ENCODE measurements around the gene HMGN4.

Gene HMGN4

DNA sequence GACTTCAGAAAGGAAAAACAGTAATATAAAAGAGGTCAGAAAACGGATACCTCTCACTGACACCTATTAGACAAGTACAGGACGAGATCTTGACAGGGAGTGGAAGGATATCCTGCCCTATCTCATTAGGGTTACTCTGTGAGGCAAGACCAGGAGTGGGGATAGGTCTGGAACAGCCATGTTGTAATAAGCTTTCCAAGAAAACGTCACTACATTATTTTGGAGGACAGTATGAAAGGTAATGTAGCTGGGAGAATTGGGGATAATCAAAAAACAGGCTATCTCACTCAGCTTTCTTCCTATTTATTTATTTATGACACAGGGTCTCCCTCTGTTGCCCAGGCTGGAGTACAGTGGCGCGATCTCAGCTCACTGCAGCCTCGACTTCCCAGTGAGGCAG, 25.3 kb downstream of the HMGN4 start:
- H3K4me3 ChIP-seq (ENCODE audit: low read depth, low read length) = no peak overlapping the region
- H3K36me3 ChIP-seq (ENCODE audit: insufficient read depth, low read length) = no peaks in the 10 kb centered on the region
- H3K4me1 ChIP-seq (ENCODE audit: control insufficient read depth, insufficient read depth, low read length, unreplicated experiment) = no peaks in the 10 kb centered on the region
- H3K27me3 ChIP-seq (ENCODE audit: insufficient read depth, low read length) = no peaks in the 10 kb centered on the region
- no peaks in the 10 kb centered on the region for H3K79me2 ChIP-seq (ENCODE audit: control insufficient read depth, insufficient read depth, low read length, unreplicated experiment)
- H3K27ac ChIP-seq (ENCODE audit: low read depth, low read length) = no peak overlapping the region
- H2AFZ ChIP-seq (ENCODE audit: low read length, unreplicated experiment) = no peak overlapping the region

DNA sequence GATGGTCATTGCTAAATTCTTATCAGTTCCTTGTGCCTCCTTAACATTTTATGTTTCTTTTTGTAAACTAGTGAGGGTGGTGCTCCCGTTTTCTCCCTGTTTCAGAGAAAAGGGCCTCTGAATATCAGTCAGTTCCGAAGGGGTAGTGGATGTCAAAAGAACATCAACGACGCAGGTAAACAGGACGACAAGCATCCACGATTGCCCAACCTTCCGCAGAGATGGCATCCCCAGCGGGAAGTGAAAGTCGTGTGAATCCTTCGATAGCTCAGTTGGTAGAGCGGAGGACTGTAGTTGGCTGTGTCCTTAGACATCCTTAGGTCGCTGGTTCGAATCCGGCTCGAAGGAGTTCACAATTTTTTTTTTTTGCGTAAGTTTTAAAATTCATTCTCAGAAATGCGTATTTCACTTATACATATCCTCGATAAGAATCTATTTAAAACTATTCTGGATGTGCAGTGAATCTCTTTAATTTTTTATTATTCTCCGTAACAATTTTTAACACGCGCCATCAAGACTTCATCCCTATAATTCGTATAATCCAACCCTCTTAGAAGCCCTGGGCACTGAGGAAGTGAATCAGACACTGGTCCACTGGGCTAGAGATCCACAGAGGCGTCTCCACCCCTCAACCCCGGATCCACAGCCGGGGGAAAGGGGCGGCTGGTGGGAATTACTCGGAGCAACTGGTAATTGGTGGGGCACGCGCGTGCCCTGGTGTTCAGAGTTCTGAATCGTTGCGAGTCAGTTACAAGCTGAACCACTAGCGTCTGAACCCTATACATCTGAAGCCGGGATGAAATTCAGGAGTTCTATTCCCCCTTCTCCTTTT, 30.7 kb downstream of the HMGN4 start:
- Histone ChIP-seq H3K36me3 (ENCODE audit: insufficient read depth, low read length) (no peaks in the 10 kb centered on the region), H3K79me2 (ENCODE audit: control insufficient read depth, insufficient read depth, low read length, unreplicated experiment) (no peaks in the 10 kb centered on the region), H3K27ac (ENCODE audit: low read depth, low read length) (0 out of 2 replicates have a peak overlapping the region, but pooled peaks have one; percentile 28), H2AFZ (ENCODE audit: low read length, unreplicated experiment) (peak overlapping the region; percentile 62), H3K4me1 (ENCODE audit: control insufficient read depth, insufficient read depth, low read length, unreplicated experiment) (no peaks in the 10 kb centered on the region), H3K27me3 (ENCODE audit: insufficient read depth, low read length) (no peaks in the 10 kb centered on the region), H3K4me3 (ENCODE audit: low read depth, low read length) (peak overlapping the region; percentile 88)

DNA sequence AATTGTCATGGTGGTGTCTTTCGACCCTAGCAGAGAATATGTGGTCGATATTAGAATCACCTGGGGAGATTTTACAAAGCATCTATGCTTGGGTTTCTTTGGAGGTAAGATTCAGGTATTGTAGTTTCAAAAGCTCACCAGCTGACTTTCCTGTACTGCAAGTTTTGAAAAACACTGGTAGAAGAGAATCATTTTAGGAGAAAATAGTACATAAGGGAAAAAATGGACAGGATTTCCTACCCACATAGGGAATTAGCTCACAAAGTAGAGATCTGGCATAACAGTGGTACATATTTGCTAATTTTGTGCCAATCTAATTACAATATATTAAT, 31.2 kb downstream of the HMGN4 start:
- peak overlapping the region; percentile 88 for H3K4me3 ChIP-seq (ENCODE audit: low read depth, low read length)
- no peaks in the 10 kb centered on the region for H3K4me1 ChIP-seq (ENCODE audit: control insufficient read depth, insufficient read depth, low read length, unreplicated experiment)
- H3K27ac ChIP-seq (ENCODE audit: low read depth, low read length) = no peak overlapping the region
- H3K36me3 ChIP-seq (ENCODE audit: insufficient read depth, low read length) = no peaks in the 10 kb centered on the region
- H3K79me2 ChIP-seq (ENCODE audit: control insufficient read depth, insufficient read depth, low read length, unreplicated experiment) = no peaks in the 10 kb centered on the region
- H2AFZ ChIP-seq (ENCODE audit: low read length, unreplicated experiment) = peak overlapping the region; percentile 46
- H3K27me3 ChIP-seq (ENCODE audit: insufficient read depth, low read length) = no peaks in the 10 kb centered on the region

DNA sequence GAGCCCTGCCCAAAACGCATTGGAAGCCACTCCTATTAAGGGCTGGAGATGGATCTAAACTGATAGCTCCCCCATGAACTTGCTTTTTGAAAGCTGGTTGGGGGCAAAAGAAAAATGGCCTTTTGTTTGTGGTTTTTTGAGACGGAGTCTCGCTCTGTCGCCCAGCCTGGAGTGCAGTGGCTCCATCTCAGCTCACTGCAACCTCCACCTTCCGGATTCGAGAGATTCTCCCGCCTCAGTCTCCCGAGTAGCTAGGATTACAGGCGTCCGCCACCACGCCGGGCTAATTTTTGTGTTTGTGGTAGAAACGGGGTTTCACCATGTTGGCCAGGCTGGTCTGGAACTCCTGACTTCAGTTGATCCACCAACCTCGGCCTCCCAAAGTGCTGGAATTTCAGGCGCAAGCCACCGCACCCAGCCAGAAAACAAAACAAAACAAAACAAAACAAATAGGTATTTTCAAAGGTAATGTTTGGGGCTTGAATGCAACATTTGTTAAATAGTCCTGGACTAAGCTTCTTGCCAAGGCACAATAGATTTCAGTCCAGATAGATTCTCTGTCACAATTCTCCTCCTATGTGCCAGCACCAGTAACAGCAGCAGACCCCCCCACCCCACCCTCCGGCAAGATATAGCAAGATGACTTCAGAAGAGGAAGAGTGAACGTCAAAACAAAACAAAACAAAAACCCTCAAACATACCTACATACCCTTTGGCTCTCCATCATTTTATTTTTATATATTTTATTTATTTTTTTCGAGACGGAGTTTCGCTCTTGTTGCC, 32.1 kb downstream of the HMGN4 start:
- H3K27ac ChIP-seq (ENCODE audit: low read depth, low read length) = no peak overlapping the region
- H2AFZ ChIP-seq (ENCODE audit: low read length, unreplicated experiment) = no peak overlapping the region
- H3K27me3 ChIP-seq (ENCODE audit: insufficient read depth, low read length) = no peaks in the 10 kb centered on the region
- no peaks in the 10 kb centered on the region for H3K4me1 ChIP-seq (ENCODE audit: control insufficient read depth, insufficient read depth, low read length, unreplicated experiment)
- H3K36me3 ChIP-seq (ENCODE audit: insufficient read depth, low read length) = no peaks in the 10 kb centered on the region
- H3K79me2 ChIP-seq (ENCODE audit: control insufficient read depth, insufficient read depth, low read length, unreplicated experiment) = no peaks in the 10 kb centered on the region
- no peak overlapping the region for H3K4me3 ChIP-seq (ENCODE audit: low read depth, low read length)

DNA sequence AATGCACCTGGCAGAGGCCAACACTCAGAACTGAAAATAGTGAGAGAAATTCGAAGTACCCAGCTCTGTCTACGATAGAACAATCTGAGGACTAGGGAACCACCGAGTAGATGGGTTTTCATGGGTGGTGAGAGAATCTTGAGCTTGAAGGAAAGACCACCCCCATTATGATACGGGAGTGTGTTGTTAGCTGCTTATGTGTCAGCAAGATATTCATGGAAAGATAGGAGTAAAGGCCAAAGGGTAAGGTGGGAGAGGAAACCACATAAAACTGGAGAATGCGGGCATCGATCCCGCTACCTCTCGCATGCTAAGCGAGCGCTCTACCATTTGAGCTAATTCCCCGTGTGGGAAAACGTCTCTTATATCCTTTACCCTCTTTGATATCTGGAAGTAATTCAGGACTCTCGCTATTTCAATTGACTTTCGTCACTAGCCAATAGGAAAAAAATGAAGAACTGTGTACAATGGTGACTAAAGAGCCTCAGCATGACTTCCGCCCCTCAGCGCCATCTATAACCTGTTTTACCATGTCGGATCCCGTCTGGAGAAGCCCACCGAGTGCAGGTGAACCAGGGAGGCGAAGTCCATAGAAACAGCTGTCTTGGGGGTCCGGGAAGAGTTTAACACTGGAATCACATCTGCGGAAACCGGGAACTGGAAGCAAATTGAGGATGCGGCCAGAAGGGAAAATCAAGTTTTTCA, 33.6 kb downstream of the HMGN4 start:
- Histone ChIP-seq H2AFZ (ENCODE audit: low read length, unreplicated experiment) (peak overlapping the region; percentile 89), H3K4me3 (ENCODE audit: low read depth, low read length) (peak overlapping the region; percentile 86), H3K27me3 (ENCODE audit: insufficient read depth, low read length) (no peaks in the 10 kb centered on the region), H3K4me1 (ENCODE audit: control insufficient read depth, insufficient read depth, low read length, unreplicated experiment) (no peaks in the 10 kb centered on the region), H3K36me3 (ENCODE audit: insufficient read depth, low read length) (no peaks in the 10 kb centered on the region), H3K27ac (ENCODE audit: low read depth, low read length) (peak overlapping the region; percentile 63), H3K79me2 (ENCODE audit: control insufficient read depth, insufficient read depth, low read length, unreplicated experiment) (no peaks in the 10 kb centered on the region)

DNA sequence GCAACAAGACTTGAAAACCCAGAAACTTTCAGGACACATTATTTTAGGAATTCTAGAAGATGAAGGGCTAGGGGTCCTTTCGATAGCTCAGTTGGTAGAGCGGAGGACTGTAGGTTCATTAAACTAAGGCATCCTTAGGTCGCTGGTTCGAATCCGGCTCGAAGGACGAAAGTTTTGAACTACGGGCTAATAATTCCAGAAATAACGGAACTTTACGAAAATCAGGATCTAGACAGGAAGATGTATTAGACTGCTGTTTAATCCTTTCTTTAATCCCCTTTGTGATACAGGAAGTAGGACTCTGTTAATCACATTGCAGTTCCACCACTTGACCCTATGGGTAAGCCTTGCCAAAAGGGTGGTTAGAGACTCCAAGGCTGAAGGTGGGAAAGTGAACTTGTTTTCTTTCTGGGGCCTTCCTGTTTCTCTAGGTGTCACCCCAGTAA, 37.4 kb downstream of the HMGN4 start:
- H2AFZ ChIP-seq (ENCODE audit: low read length, unreplicated experiment) = no peak overlapping the region
- H3K4me3 ChIP-seq (ENCODE audit: low read depth, low read length) = no peak overlapping the region; the same call in 1 of the 2 replicates
- no peaks in the 10 kb centered on the region for H3K36me3 ChIP-seq (ENCODE audit: insufficient read depth, low read length)
- H3K79me2 ChIP-seq (ENCODE audit: control insufficient read depth, insufficient read depth, low read length, unreplicated experiment) = no peaks in the 10 kb centered on the region
- H3K27me3 ChIP-seq (ENCODE audit: insufficient read depth, low read length) = no peaks in the 10 kb centered on the region
- H3K4me1 ChIP-seq (ENCODE audit: control insufficient read depth, insufficient read depth, low read length, unreplicated experiment) = no peaks in the 10 kb centered on the region
- no peak overlapping the region for H3K27ac ChIP-seq (ENCODE audit: low read depth, low read length)

DNA sequence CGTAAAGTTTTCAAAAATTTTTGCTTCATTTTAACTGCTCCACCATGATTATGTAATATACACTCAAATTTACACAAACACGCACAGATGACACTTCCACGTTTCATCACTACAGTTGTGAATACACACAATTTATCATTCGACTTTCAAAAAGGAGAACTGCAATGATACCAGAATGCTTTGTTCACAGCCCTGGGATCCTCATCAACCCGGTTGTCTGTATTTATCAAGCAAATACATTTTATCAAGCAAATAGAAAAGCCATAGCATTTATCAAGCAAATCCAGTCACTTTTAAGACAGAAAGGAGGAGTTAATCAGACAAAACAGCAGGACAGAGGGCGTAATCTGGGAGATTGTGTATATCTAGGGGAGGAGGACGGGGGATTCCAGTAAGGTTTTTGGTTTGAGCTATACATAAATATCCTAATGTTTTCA, 38.3 kb downstream of the HMGN4 start:
- Histone ChIP-seq H3K4me3 (ENCODE audit: low read depth, low read length) (peak overlapping the region; percentile 78), H3K27ac (ENCODE audit: low read depth, low read length) (no peak overlapping the region), H3K36me3 (ENCODE audit: insufficient read depth, low read length) (no peaks in the 10 kb centered on the region)

DNA sequence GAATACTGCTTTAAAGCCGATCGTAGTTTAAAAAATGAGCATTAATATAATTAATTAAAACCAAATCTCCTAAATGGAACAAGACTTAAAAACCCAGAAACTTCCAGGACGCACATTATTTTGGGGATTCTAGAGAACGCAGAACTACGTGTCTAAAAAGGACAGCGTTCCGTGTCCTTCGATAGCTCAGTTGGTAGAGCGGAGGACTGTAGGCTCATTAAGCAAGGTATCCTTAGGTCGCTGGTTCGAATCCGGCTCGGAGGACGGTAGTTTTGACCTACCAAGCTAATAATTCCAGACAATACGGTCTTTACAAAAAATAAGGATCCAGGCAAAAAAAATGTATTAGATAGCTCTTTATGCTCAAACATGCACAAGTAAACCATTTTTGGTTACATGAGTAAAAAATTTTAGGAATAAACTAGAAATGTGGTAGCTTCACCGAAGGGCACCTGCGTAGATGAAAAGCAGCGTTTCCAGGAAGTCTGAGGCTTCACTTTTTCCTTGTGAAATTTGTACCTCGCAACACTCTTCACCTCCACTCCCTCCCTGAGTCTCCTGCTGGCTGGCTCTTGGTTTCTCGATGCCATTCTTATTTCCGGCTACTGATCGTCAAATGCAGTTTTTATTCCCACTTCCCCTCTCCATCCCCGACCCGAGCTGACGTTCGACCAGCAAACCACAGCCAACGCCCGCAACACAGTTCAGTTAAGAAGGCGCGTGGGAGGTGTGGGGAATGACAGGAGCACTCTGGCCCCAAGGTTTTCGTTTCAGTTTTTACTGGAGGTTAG, 39.0 kb downstream of the HMGN4 start:
- no peaks in the 10 kb centered on the region for H3K36me3 ChIP-seq (ENCODE audit: insufficient read depth, low read length)
- no peak overlapping the region; the same call in 1 of the 2 replicates for H3K27ac ChIP-seq (ENCODE audit: low read depth, low read length)
- H3K79me2 ChIP-seq (ENCODE audit: control insufficient read depth, insufficient read depth, low read length, unreplicated experiment) = no peaks in the 10 kb centered on the region
- H2AFZ ChIP-seq (ENCODE audit: low read length, unreplicated experiment) = peak overlapping the region; percentile 84
- H3K4me1 ChIP-seq (ENCODE audit: control insufficient read depth, insufficient read depth, low read length, unreplicated experiment) = no peaks in the 10 kb centered on the region
- peaks cover 7% of the 10 kb centered on the region for H3K27me3 ChIP-seq (ENCODE audit: insufficient read depth, low read length)
- H3K4me3 ChIP-seq (ENCODE audit: low read depth, low read length) = peak overlapping the region; percentile 78

More for the DNA sequence above, 38.3 kb downstream of the HMGN4 start:
- H3K27me3 ChIP-seq (ENCODE audit: insufficient read depth, low read length) = peaks cover under 1% of the 10 kb centered on the region; the same call in 1 of the 2 replicates
- H3K79me2 ChIP-seq (ENCODE audit: control insufficient read depth, insufficient read depth, low read length, unreplicated experiment) = no peaks in the 10 kb centered on the region
- H3K4me1 ChIP-seq (ENCODE audit: control insufficient read depth, insufficient read depth, low read length, unreplicated experiment) = no peaks in the 10 kb centered on the region
- peak overlapping the region; percentile 84 for H2AFZ ChIP-seq (ENCODE audit: low read length, unreplicated experiment)

DNA sequence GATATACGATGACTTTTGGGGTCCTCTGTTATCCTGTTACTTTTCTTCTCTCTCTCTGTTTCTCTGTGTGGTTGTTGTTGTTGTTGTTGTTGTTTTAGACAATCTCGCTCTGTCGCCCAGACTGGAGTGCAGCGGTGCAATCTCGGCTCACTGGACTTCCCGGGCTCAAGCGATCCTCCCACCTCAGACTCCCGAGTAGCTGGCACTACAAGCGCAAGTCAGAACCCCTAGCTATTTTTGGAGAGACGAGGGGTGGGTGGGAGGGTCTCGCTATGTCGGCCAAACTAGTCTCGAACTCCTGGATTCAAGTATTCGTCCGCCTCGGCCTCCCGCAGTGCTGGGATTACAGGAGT, 39.5 kb downstream of the HMGN4 start:
- Histone ChIP-seq H2AFZ (ENCODE audit: low read length, unreplicated experiment) (peak overlapping the region; percentile 16), H3K27me3 (ENCODE audit: insufficient read depth, low read length) (peaks cover 10% of the 10 kb centered on the region), H3K4me1 (ENCODE audit: control insufficient read depth, insufficient read depth, low read length, unreplicated experiment) (no peaks in the 10 kb centered on the region), H3K27ac (ENCODE audit: low read depth, low read length) (no peak overlapping the region), H3K79me2 (ENCODE audit: control insufficient read depth, insufficient read depth, low read length, unreplicated experiment) (no peaks in the 10 kb centered on the region), H3K36me3 (ENCODE audit: insufficient read depth, low read length) (no peaks in the 10 kb centered on the region), H3K4me3 (ENCODE audit: low read depth, low read length) (peak overlapping the region; percentile 78)

DNA sequence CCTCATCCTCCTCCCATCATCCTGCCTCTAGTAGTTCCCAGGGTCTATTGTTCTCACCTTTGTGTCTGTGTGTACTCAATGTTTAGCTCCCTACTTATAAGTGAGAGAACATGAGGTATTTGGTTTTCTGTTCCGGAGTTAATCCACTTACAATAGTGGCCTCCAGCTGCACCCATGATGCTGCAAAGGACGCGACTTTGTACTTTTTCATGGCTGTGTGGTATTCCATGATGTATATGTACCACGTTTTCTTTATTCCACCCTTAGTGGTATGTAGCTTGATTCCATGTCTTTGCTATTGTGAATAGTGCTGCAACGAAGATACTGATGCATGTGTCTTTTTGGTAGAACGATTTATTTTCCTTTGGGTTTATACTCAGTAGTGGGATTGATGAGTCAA, 40.1 kb downstream of the HMGN4 start:
- Histone ChIP-seq H3K36me3 (ENCODE audit: insufficient read depth, low read length) (no peaks in the 10 kb centered on the region), H2AFZ (ENCODE audit: low read length, unreplicated experiment) (no peak overlapping the region), H3K27me3 (ENCODE audit: insufficient read depth, low read length) (peaks cover 15% of the 10 kb centered on the region), H3K27ac (ENCODE audit: low read depth, low read length) (no peak overlapping the region), H3K4me3 (ENCODE audit: low read depth, low read length) (peak overlapping the region; percentile 19; the same call in 1 of the 2 replicates), H3K4me1 (ENCODE audit: control insufficient read depth, insufficient read depth, low read length, unreplicated experiment) (no peaks in the 10 kb centered on the region), H3K79me2 (ENCODE audit: control insufficient read depth, insufficient read depth, low read length, unreplicated experiment) (no peaks in the 10 kb centered on the region)
